LHCN-M2 (cell line): ENCODE measurements around the gene OR12D1. TPM values are rescaled to one million over a fixed set of nuclear protein-coding genes. Genes with fewer than 3 reads are reported as not detected.

Experiments
- DNase-seq: peaks from one replicate; pipeline ENCODE4 v3.0.0-alpha.2; 2012; ENCODE audit warnings: low read depth
- total RNA-seq: library from RNA; depleted of rRNA; stranded (reverse); fragments of >200 nt; gene quantifications from 2 replicates; pipeline ENCODE4 v1.2.3, GENCODE V29; 2014; rRNA removed

OR12D1 gene
- total RNA-seq, 1 experiment from 2014 or later = not detected

- DNase-seq = no peak
Measured at GRCh38 chr6:29465279-29465678, 50.6 kb downstream of the OR12D1 start.

GRCh38 chr6:29465801-29466200, 51.1 kb downstream of the OR12D1 start:
- DNase-seq = no peak

- no peak for DNase-seq
Measured at GRCh38 chr6:29466241-29466640, 51.5 kb downstream of the OR12D1 start.

Other genes with a start within 250 kb of the OR12D1 start
- gene OR2J2, start 244.0 kb upstream of the OR12D1 start, total RNA-seq = not detected in 2 replicates
- not detected in 2 replicates for gene OR14J1, start 113.2 kb upstream of the OR12D1 start, total RNA-seq
- not detected in 2 replicates for gene OR5V1, start 46.1 kb upstream of the OR12D1 start, total RNA-seq
- gene OR12D3, start 39.6 kb upstream of the OR12D1 start, total RNA-seq = not detected in 2 replicates
- gene OR12D2, start 19.3 kb upstream of the OR12D1 start, total RNA-seq = not detected in 2 replicates
- gene OR10C1, start 24.4 kb downstream of the OR12D1 start, total RNA-seq = not detected in 2 replicates
- not detected in 2 replicates for gene OR11A1, start 42.1 kb downstream of the OR12D1 start, total RNA-seq
- gene OR2H1, start 42.2 kb downstream of the OR12D1 start, total RNA-seq = not detected in 2 replicates
- gene MAS1L, start 73.0 kb downstream of the OR12D1 start, total RNA-seq = not detected in 2 replicates
- not detected in 2 replicates for gene UBD, start 144.8 kb downstream of the OR12D1 start, total RNA-seq
- gene OR2H2, start 170.2 kb downstream of the OR12D1 start, total RNA-seq = not detected in 2 replicates
- gene GABBR1, start 218.3 kb downstream of the OR12D1 start, total RNA-seq = 6.3 and 8.2 TPM in 2 replicates
- gene MOG, start 242.2 kb downstream of the OR12D1 start, total RNA-seq = not detected in 2 replicates